ENCODE measurements around the gene AFMID.

DNA sequence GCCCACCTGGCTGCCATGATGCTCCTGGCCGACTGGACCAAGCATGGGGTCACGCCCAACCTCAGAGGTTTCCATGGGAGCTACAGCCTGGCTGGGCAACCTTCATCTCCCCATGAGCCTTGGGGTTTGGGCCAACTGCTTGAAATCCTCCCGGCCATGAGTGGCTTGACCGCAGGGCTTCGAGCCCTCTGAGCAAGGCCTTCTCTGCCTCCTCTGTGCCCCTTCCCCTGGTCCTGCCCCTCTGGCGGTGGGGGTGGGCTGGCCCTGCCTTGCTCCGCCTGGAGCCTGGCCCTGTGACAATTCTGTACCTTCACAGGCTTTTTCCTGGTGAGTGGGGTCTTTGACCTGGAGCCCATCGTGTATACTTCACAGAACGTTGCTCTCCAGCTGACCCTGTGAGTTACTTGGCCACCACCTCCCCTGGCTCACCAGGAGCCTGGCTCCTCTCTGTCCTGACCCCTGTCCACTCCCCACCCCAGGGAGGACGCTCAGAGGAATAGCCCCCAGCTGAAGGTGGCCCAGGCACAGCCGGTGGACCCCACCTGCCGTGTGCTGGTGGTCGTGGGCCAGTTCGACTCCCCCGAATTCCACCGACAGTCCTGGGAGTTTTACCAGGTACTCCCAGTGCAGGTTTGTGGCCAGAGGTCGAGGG lies 18.1 kb downstream of the AFMID start:
- TF ChIP-seq, protein P1, sequence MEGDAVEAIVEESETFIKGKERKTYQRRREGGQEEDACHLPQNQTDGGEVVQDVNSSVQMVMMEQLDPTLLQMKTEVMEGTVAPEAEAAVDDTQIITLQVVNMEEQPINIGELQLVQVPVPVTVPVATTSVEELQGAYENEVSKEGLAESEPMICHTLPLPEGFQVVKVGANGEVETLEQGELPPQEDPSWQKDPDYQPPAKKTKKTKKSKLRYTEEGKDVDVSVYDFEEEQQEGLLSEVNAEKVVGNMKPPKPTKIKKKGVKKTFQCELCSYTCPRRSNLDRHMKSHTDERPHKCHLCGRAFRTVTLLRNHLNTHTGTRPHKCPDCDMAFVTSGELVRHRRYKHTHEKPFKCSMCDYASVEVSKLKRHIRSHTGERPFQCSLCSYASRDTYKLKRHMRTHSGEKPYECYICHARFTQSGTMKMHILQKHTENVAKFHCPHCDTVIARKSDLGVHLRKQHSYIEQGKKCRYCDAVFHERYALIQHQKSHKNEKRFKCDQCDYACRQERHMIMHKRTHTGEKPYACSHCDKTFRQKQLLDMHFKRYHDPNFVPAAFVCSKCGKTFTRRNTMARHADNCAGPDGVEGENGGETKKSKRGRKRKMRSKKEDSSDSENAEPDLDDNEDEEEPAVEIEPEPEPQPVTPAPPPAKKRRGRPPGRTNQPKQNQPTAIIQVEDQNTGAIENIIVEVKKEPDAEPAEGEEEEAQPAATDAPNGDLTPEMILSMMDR (IDR thresholded peaks at IDR 0.05) = no peak
- no peak for TF ChIP-seq POLR2A (IDR thresholded peaks at IDR 0.05)

Measured in body of pancreas (tissue), 4 donors.